ENCODE results near the gene APOC3.
A peak's percentile ranks its signal among the peaks of the same experiment; 100 is the strongest.

DNA sequence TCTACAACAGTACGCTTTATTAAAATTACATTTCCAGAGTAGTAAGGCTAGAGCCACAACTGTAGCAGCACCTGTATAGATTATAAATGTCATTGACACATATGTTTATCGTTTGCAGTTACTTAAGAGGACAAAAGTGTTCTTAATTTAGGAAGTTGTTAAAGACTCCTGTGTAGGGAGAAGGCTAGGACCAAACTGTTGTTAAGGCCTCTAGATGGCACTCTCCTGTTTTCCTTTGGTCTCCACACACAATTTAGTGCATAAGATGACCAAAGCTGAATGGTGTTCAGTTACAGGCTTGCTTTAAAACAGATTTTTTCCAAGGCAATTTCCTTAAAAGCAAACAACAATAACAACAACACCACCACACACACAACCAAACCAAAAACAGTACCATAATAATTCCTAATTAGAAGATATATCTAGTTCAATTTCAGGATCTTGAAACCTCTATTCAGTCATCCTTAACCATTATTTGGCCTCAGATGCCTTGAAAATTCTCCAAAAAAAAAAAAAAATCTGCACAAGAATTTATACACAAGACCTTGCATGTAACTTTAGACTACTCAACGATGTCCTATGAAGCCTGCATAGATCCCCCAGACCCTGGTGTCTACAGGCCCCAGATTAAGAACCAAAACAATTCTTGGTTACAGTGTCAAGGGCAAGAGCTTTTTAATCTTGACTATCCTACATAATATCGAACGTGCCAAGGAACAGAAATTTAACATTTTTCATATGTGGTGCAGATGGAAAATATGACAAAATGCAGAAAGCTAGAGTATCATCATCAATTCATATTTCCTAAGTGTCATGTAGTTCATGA, 50.3 kb downstream of the APOC3 start:
- TF ChIP-seq, protein P1, sequence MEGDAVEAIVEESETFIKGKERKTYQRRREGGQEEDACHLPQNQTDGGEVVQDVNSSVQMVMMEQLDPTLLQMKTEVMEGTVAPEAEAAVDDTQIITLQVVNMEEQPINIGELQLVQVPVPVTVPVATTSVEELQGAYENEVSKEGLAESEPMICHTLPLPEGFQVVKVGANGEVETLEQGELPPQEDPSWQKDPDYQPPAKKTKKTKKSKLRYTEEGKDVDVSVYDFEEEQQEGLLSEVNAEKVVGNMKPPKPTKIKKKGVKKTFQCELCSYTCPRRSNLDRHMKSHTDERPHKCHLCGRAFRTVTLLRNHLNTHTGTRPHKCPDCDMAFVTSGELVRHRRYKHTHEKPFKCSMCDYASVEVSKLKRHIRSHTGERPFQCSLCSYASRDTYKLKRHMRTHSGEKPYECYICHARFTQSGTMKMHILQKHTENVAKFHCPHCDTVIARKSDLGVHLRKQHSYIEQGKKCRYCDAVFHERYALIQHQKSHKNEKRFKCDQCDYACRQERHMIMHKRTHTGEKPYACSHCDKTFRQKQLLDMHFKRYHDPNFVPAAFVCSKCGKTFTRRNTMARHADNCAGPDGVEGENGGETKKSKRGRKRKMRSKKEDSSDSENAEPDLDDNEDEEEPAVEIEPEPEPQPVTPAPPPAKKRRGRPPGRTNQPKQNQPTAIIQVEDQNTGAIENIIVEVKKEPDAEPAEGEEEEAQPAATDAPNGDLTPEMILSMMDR (IDR thresholded peaks at IDR 0.05): peak; percentile 41 to 74 (median 64)
- TF ChIP-seq POLR2A (IDR thresholded peaks at IDR 0.05): no peak

All from body of pancreas (tissue), 4 donors.